Neural crest cell (in vitro differentiated cells): ENCODE results near the gene FUT9. TPM values are rescaled to one million over a fixed set of nuclear protein-coding genes. Genes with fewer than 3 reads are reported as not detected.

ENCODE experiments used
- DNase-seq: peaks from one replicate; pipeline ENCODE4 v3.0.0; 2021; ENCODE audit warnings: low read depth, mixed read lengths, low spot score
- H3K27ac Mint-ChIP-seq: one replicate; pipeline ENCODE4 v1.8.0; 2021; ENCODE audit warnings: mild to moderate bottlenecking, mixed read lengths; ENCODE audit not compliant: unreplicated experiment
- H3K27me3 Mint-ChIP-seq: 2 replicates; pipeline ENCODE4 v1.8.0; 2021; ENCODE audit warnings: low read depth, mild to moderate bottlenecking, mixed read lengths
- H3K36me3 Mint-ChIP-seq: 2 replicates; pipeline ENCODE4 v1.8.0; 2021; ENCODE audit warnings: low read depth, mild to moderate bottlenecking, mixed read lengths
- H3K4me1 Mint-ChIP-seq: 2 replicates; pipeline ENCODE4 v1.8.0; 2021; ENCODE audit warnings: mixed read lengths
- H3K4me3 Mint-ChIP-seq: one replicate; pipeline ENCODE4 v1.8.0; 2021; ENCODE audit warnings: mild to moderate bottlenecking, mixed read lengths
- H3K9me3 Mint-ChIP-seq: 2 replicates; pipeline ENCODE4 v1.8.0; 2021; ENCODE audit warnings: mixed read lengths
- total RNA-seq: library from RNA; stranded (reverse); gene quantifications from 2 replicates; pipeline ENCODE4 v1.2.1, GENCODE V29; 2021
- TF ChIP-seq, protein P1 (sequence below): fragments of 200-600 bp; sonication (generic); conservative IDR thresholded peaks from 2 replicates; pipeline ENCODE4 v1.5.0; 2021; ENCODE audit warnings: antibody characterized with exemption, mild to moderate bottlenecking

The FUT9 gene
- total RNA-seq, 1 donor from 2014 or later: 2.2 TPM

DNA sequence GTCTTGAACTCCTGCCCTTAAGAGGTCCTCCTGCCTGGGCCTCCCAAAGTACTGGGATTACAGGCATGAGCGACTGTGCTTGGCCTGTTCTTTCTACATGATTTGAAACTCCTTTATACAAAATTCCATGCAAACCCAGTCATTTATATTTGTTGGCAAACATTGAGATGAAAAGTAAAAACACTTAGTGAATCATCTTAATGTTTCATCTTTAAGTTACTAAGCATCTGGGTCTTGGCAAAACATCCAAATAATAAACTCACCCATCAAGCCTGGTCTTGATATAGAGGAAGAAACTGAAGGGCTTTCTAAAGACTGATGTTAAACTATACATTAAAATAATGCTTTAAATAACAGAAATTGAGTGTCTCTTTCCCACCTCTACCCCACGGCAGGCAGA is 95.1 kb downstream of the FUT9 start:
- no peaks in the 10 kb centered on the region for H3K9me3 Mint-ChIP-seq
- no peaks in the 10 kb centered on the region for H3K4me1 Mint-ChIP-seq
- no peaks in the 10 kb centered on the region for H3K36me3 Mint-ChIP-seq
- no peak overlapping the region for H3K4me3 Mint-ChIP-seq
- no peak overlapping the region for H3K27ac Mint-ChIP-seq
- DNase-seq: no peak
- TF ChIP-seq, protein P1, sequence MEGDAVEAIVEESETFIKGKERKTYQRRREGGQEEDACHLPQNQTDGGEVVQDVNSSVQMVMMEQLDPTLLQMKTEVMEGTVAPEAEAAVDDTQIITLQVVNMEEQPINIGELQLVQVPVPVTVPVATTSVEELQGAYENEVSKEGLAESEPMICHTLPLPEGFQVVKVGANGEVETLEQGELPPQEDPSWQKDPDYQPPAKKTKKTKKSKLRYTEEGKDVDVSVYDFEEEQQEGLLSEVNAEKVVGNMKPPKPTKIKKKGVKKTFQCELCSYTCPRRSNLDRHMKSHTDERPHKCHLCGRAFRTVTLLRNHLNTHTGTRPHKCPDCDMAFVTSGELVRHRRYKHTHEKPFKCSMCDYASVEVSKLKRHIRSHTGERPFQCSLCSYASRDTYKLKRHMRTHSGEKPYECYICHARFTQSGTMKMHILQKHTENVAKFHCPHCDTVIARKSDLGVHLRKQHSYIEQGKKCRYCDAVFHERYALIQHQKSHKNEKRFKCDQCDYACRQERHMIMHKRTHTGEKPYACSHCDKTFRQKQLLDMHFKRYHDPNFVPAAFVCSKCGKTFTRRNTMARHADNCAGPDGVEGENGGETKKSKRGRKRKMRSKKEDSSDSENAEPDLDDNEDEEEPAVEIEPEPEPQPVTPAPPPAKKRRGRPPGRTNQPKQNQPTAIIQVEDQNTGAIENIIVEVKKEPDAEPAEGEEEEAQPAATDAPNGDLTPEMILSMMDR: no peak
- no peaks in the 10 kb centered on the region for H3K27me3 Mint-ChIP-seq

DNA sequence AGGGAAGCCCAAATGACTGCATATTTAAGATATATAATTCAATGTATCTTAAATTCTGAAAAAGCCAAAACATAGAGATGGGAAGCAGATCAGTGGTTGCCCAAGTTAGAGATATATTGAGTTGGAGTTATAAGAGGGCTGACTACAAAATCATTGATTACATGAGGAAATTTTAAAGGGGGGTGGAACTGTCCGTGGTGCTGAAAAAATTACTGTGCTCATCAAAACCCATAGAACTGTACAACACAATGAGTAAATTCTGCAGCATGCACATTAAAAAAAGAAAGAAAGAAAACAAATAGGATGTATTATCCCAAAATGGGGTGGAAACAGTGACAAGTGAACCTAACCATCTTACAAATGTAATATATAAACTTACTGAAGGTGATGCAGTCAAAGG is 100.9 kb downstream of the FUT9 start:
- Mint-ChIP-seq H3K4me3 (no peak overlapping the region), H3K36me3 (no peaks in the 10 kb centered on the region)
- peak; percentile 18 for DNase-seq

DNA sequence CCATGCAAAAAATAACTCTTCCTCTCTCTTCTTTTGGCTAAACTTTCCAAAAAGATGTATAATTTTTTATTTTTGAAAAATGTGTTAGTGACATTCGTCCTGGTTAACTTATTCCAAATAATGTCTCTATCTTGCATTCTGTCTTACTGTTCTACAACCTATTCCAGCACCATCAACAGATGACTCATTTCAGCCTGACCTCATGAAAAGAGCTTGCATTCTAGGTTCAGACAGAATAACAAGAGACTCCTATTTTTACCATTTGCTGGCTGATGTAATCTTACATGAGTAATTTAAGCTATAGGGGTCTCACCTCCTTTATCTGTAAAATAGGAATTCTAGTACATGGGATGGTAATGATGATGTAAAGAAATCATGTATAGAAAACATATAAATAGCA is 109.0 kb downstream of the FUT9 start:
- no peaks in the 10 kb centered on the region for H3K4me1 Mint-ChIP-seq
- H3K27me3 Mint-ChIP-seq: no peaks in the 10 kb centered on the region
- no peaks in the 10 kb centered on the region for H3K9me3 Mint-ChIP-seq
- H3K4me3 Mint-ChIP-seq: no peak overlapping the region
- no peaks in the 10 kb centered on the region for H3K36me3 Mint-ChIP-seq
- TF ChIP-seq, protein P1: no peak
- no peak overlapping the region for H3K27ac Mint-ChIP-seq
- DNase-seq: no peak

More for the DNA sequence above, 100.9 kb downstream of the FUT9 start:
- H3K9me3 Mint-ChIP-seq: no peaks in the 10 kb centered on the region
- H3K4me1 Mint-ChIP-seq: no peaks in the 10 kb centered on the region
- TF ChIP-seq, protein P1: no peak
- H3K27ac Mint-ChIP-seq: no peak overlapping the region
- H3K27me3 Mint-ChIP-seq: no peaks in the 10 kb centered on the region

DNA sequence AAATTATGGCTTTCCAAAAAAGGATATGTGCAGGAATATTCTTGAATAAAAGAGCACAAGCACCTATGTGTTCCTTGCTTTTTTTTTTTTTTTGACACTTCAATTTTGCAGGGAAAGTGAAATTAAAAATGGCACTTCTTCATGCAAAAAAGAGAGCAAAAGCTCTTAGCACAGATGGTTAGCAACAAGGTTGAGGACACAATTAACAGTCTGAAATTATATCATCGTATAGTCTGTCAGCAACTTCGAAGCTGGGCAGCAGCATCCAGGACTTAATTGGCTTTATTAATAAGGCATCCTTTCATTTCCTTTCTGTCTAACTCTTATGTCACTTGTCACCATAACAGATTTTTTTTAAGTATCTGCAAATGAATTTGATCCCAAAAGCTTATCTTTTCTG is 122.6 kb downstream of the FUT9 start:
- Mint-ChIP-seq H3K36me3 (peaks cover 4% of the 10 kb centered on the region), H3K4me1 (no peaks in the 10 kb centered on the region), H3K27ac (no peak overlapping the region), H3K27me3 (no peaks in the 10 kb centered on the region), H3K4me3 (no peak overlapping the region), H3K9me3 (peaks cover 5% of the 10 kb centered on the region)
- TF ChIP-seq, protein P1: no peak
- no peak for DNase-seq

DNA sequence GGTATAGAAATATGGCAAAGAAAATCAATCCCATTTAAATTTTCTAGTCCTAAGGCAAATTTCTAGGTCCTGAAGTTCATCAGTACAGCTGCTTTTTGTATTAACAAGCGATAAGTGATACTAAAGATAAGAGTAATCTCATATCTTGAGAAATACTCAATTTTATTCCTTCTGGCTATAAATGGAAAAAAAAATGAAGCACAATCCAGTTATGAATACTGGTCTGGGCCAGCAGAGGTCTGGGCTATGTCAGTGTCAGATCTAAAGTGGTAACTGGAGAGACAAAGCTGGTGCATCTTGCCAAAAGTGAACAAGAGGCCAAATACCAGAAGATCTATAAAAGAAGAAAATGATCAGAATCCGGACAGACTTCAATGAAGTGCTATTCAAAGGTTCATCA is 126.4 kb downstream of the FUT9 start:
- Mint-ChIP-seq H3K4me1 (no peaks in the 10 kb centered on the region), H3K27me3 (no peaks in the 10 kb centered on the region), H3K4me3 (no peak overlapping the region), H3K9me3 (peaks cover 5% of the 10 kb centered on the region), H3K27ac (no peak overlapping the region), H3K36me3 (peaks cover 4% of the 10 kb centered on the region)
- TF ChIP-seq, protein P1: no peak
- DNase-seq: no peak

DNA sequence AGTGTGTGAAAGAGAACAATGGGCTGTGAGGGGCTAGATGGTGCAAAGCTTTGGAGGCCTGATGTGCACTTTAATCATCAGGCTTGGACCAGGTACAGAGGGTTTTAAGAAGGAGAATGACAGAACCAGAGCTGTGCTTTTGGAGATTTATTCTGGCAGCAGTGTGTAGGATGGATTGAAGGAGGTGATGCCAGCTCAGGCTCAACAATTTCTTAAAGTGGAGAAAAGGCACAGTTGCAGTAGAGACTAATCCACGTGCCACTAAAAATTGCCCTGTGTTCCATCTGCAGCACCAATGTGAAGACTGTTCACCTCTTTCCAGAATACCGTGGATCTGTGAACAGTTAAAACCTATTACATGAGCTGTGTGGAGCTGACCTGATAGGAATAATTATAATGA is 134.7 kb downstream of the FUT9 start:
- no peak overlapping the region for H3K4me3 Mint-ChIP-seq
- no peaks in the 10 kb centered on the region for H3K27me3 Mint-ChIP-seq
- H3K36me3 Mint-ChIP-seq: no peaks in the 10 kb centered on the region
- TF ChIP-seq, protein P1: no peak
- no peaks in the 10 kb centered on the region for H3K4me1 Mint-ChIP-seq
- H3K9me3 Mint-ChIP-seq: no peaks in the 10 kb centered on the region
- DNase-seq: no peak
- no peak overlapping the region for H3K27ac Mint-ChIP-seq
